Epidermal melanocyte (primary cell): ENCODE data around the gene MBOAT2.
"Not testable (repeated sequence)": the region's sequence is repeated elsewhere in the genome, so short reads cannot be mapped to it uniquely, and the experiment has no call there.

Experiments
- DNase-seq: peaks from one replicate; pipeline ENCODE4 v3.0.0; 2011; ENCODE audit warnings: low spot score; ENCODE audit not compliant: insufficient read length

MBOAT2 gene

GRCh38 chr2:8962890-8963289 is 40.6 kb downstream of the MBOAT2 start:
- DNase-seq: no peak

GRCh38 chr2:8957628-8958027 is 45.9 kb downstream of the MBOAT2 start:
- no peak for DNase-seq

GRCh38 chr2:8956774-8957173 is 46.7 kb downstream of the MBOAT2 start:
- no peak for DNase-seq

- DNase-seq: no peak
Observed at GRCh38 chr2:8954990-8955389, 48.5 kb downstream of the MBOAT2 start.

GRCh38 chr2:8953525-8953924 is 50.0 kb downstream of the MBOAT2 start:
- no peak for DNase-seq

- no peak for DNase-seq
Observed at GRCh38 chr2:8939486-8940114, 63.9 kb downstream of the MBOAT2 start.

GRCh38 chr2:8938384-8938783 is 65.1 kb downstream of the MBOAT2 start:
- no peak for DNase-seq

GRCh38 chr2:8935982-8936381 is 67.5 kb downstream of the MBOAT2 start:
- no peak for DNase-seq

GRCh38 chr2:8934338-8934737 is 69.1 kb downstream of the MBOAT2 start:
- DNase-seq: no peak

- DNase-seq: no peak
Observed at GRCh38 chr2:8932702-8933101, 70.8 kb downstream of the MBOAT2 start.

GRCh38 chr2:8930185-8930584 is 73.3 kb downstream of the MBOAT2 start:
- not testable (repeated sequence) for DNase-seq

GRCh38 chr2:8929128-8929527 is 74.4 kb downstream of the MBOAT2 start:
- DNase-seq: no peak

GRCh38 chr2:8927510-8928455 is 75.7 kb downstream of the MBOAT2 start:
- DNase-seq: no peak

- peak; percentile 26 for DNase-seq
Observed at GRCh38 chr2:8926356-8926755, 77.1 kb downstream of the MBOAT2 start.

- no peak for DNase-seq
Observed at GRCh38 chr2:8925411-8925810, 78.1 kb downstream of the MBOAT2 start.

GRCh38 chr2:8923183-8923582 is 80.3 kb downstream of the MBOAT2 start:
- DNase-seq: no peak

- DNase-seq: no peak
Observed at GRCh38 chr2:8922431-8922830, 81.1 kb downstream of the MBOAT2 start.

- DNase-seq: no peak
Observed at GRCh38 chr2:8918412-8918811, 85.1 kb downstream of the MBOAT2 start.

GRCh38 chr2:8915941-8916340 is 87.5 kb downstream of the MBOAT2 start:
- no peak for DNase-seq

GRCh38 chr2:8913767-8914166 is 89.7 kb downstream of the MBOAT2 start:
- DNase-seq: not testable (repeated sequence)

- no peak for DNase-seq
Observed at GRCh38 chr2:8907764-8908288, 95.7 kb downstream of the MBOAT2 start.

GRCh38 chr2:8903924-8904323 is 99.6 kb downstream of the MBOAT2 start:
- DNase-seq: not testable (repeated sequence)
